ENCODE data around the gene MARCO.

DNA sequence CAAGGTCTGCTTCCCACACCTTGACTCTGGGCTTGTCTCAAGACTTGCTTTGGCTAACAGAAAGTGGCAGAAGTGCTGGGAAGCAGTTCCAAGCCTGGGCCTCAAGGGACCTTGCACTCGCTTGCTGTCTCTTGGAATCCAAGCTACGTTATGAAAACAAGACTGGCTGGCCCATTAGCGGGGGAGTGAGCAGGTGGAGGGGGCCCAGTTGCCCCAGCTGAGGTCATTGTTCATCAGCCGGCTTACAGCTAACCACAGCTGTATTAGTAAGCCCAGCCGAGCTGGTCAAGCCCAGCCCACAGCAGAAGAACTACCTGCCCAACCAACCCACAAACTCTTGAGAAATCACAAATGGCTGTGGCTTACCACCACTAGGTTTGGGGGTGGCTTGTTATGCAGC is 63.1 kb downstream of the MARCO start:
- TF ChIP-seq FOXP2 (optimal IDR thresholded peaks at IDR 0.05; ENCODE audit: control extremely low read depth, extremely low read length, insufficient read depth) (no peak), EZH2 (IDR thresholded peaks at IDR 0.05) (no peak), POLR2AphosphoS5 (IDR thresholded peaks at IDR 0.05; ENCODE audit: borderline replicate concordance, low read depth, low read length) (no peak)

All from SK-N-MC (cell line).